OCI-LY1 (cell line): Measurements from ENCODE around the gene CD300C.

ENCODE experiments used
- H2AFZ ChIP-seq: fragments of 200-600 bp; sonication (generic), shearing (Covaris generic); 2 replicates; pipeline ENCODE4 v1.6.0; 2014; ENCODE audit warnings: antibody characterized with exemption, mild to moderate bottlenecking, low read length
- H3F3A ChIP-seq: fragments of 200-600 bp; sonication (generic), shearing (Covaris generic); 2 replicates; pipeline ENCODE4 v1.6.0; 2014; ENCODE audit warnings: mild to moderate bottlenecking, antibody characterized with exemption, low read length, moderate library complexity; ENCODE audit not compliant: insufficient read depth
- H3K27ac ChIP-seq: fragments of 200-600 bp; sonication (generic); 2 replicates; pipeline ENCODE4 v1.5.1; 2014; ENCODE audit warnings: low read length, mixed run types, mild to moderate bottlenecking, low read depth; ENCODE audit not compliant: poor library complexity, severe bottlenecking
- H3K27me3 ChIP-seq: fragments of 200-600 bp; sonication (generic); 2 replicates; pipeline ENCODE4 v1.6.0; 2014; ENCODE audit warnings: antibody characterized with exemption, mild to moderate bottlenecking, low read length, moderate library complexity; ENCODE audit not compliant: insufficient read depth
- H3K36me3 ChIP-seq: fragments of 200-600 bp; sonication (generic); 2 replicates; pipeline ENCODE4 v1.6.1; 2014; ENCODE audit warnings: mild to moderate bottlenecking, antibody characterized with exemption, low read length, moderate library complexity, mixed read lengths; ENCODE audit not compliant: insufficient read depth
- H3K4me1 ChIP-seq: fragments of 200-600 bp; sonication (generic); 2 replicates; pipeline ENCODE4 v1.5.1; 2014; ENCODE audit warnings: mild to moderate bottlenecking, low read length, moderate library complexity; ENCODE audit not compliant: insufficient read depth, severe bottlenecking
- H3K4me2 ChIP-seq: fragments of 200-600 bp; sonication (generic), shearing (Covaris generic); 2 replicates; pipeline ENCODE4 v1.6.1; 2014; ENCODE audit warnings: low read length
- H3K4me3 ChIP-seq: fragments of 200-600 bp; sonication (generic); 2 replicates; pipeline ENCODE4 v1.5.1; 2014; ENCODE audit warnings: low read length, low read depth, mild to moderate bottlenecking, mixed read lengths; ENCODE audit not compliant: poor library complexity, severe bottlenecking
- H3K79me2 ChIP-seq: fragments of 200-600 bp; shearing (Covaris generic); 2 replicates; pipeline ENCODE4 v1.6.1; 2016; ENCODE audit warnings: mixed run types, low read length, mixed read lengths; ENCODE audit not compliant: insufficient read depth
- H3K9ac ChIP-seq: fragments of 200-600 bp; sonication (generic), shearing (Covaris generic); 2 replicates; pipeline ENCODE4 v1.6.1; 2014; ENCODE audit warnings: mild to moderate bottlenecking, low read length, mixed read lengths
- H3K9me2 ChIP-seq: fragments of 200-600 bp; sonication (generic), shearing (Covaris generic); 2 replicates; pipeline ENCODE4 v1.6.1; 2014; ENCODE audit warnings: low read depth, mild to moderate bottlenecking, low read length, mixed read lengths
- H3K9me3 ChIP-seq: fragments of 200-600 bp; shearing (Covaris generic); 2 replicates; pipeline ENCODE4 v1.6.1; 2014; ENCODE audit warnings: low read length, mixed read lengths
- H4K20me1 ChIP-seq: fragments of 200-600 bp; sonication (generic), shearing (Covaris generic); 2 replicates; pipeline ENCODE4 v1.6.0; 2016; ENCODE audit warnings: mild to moderate bottlenecking, low read length; ENCODE audit not compliant: insufficient read depth
- CTCF ChIP-seq: fragments of 200-600 bp; sonication (generic), shearing (Covaris generic); IDR thresholded peaks from 2 replicates; pipeline ENCODE4 v1.5.1; 2017; ENCODE audit warnings: mild to moderate bottlenecking, antibody characterized with exemption, low read length, moderate library complexity, mixed read lengths
- EZH2 ChIP-seq: fragments of 200-600 bp; sonication (generic), shearing (Covaris generic); IDR thresholded peaks from 2 replicates; pipeline ENCODE4 v1.8.0; 2017; ENCODE audit warnings: borderline replicate concordance, mixed run types, mild to moderate bottlenecking, antibody characterized with exemption, low read length, moderate library complexity, mixed read lengths

CD300C gene

DNA sequence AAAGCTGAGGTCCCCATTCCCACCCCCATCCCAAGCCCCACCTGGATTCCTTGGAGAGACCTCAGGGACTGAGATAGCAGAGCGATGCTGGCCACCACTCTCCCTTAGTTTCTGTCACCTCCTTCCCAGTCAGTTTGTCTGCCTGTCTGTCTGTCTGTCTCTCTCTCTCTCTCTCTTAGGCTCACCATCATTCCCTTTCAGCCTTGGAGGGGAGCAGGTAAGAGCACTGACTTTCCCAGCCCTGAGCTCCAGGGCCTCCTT lies 20.5 kb downstream of the CD300C start:
- Histone ChIP-seq H3K4me2 (no peak overlapping the region), H3K27me3 (no peaks in the 10 kb centered on the region), H3K27ac (no peak overlapping the region)

DNA sequence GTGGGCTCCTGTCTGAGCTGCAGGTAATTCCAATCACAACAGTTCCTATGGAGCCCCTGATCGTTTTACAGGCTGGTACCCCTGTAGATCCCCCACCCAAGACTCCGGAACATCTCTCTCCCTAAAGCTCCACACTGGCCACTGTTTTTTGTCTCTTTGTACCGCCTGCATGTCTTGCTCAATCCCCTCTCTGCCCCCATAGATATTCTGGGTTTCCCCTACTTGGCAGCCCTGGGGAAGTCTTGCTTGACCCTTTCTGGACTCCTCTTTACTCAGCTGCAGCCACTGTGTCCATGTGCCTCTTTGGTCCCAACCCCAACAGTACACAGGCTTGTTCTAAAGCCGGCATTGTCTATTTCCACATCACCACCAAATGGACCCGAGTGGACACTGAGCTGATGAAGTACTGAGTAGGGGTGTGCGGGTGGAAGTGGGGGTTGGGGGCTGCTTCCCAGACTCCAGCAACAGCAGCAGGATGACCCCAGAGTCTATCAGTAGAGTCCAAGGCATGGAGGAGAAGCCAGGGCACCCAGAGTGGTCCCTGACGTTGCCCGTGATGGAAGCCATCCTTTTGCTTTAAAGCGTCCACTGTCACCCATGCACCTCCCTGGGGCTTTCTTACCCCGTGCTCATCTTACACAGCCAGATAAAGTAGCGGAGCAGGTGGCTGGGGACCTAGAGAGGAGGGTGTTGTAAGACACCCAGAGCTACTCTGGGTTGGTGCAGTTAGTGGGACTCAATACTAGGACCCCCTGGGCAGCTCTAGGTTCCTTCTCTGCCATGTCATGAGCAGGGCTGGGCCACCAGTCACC lies 21.1 kb downstream of the CD300C start:
- H3K27ac ChIP-seq, result no peak overlapping the region
- no peak overlapping the region for H2AFZ ChIP-seq
- TF ChIP-seq EZH2 (no peak), CTCF (no peak)

More for the DNA sequence above, 20.5 kb downstream of the CD300C start:
- no peak overlapping the region for H3K9ac ChIP-seq
- no peaks in the 10 kb centered on the region for H3K9me3 ChIP-seq
- TF ChIP-seq CTCF (no peak), EZH2 (no peak)
- no peaks in the 10 kb centered on the region for H4K20me1 ChIP-seq
- H3K4me3 ChIP-seq, result no peak overlapping the region
- no peaks in the 10 kb centered on the region for H3K4me1 ChIP-seq
- H2AFZ ChIP-seq, result no peak overlapping the region
- no peaks in the 10 kb centered on the region for H3K36me3 ChIP-seq
- H3K9me2 ChIP-seq, result no peaks in the 10 kb centered on the region
- no peaks in the 10 kb centered on the region for H3K79me2 ChIP-seq
- no peaks in the 10 kb centered on the region for H3F3A ChIP-seq

GRCh38 chr17:74523308-74523707 lies 22.6 kb downstream of the CD300C start:
- H3K9me3 ChIP-seq, result no peaks in the 10 kb centered on the region
- H4K20me1 ChIP-seq, result no peaks in the 10 kb centered on the region
- no peak overlapping the region for H3K4me3 ChIP-seq
- H2AFZ ChIP-seq, result no peak overlapping the region
- H3K79me2 ChIP-seq, result no peaks in the 10 kb centered on the region
- no peaks in the 10 kb centered on the region for H3K9me2 ChIP-seq
- no peak for TF ChIP-seq EZH2
- no peak for TF ChIP-seq CTCF
- no peaks in the 10 kb centered on the region for H3K27me3 ChIP-seq
- no peaks in the 10 kb centered on the region for H3K4me1 ChIP-seq
- H3K27ac ChIP-seq, result no peak overlapping the region
- H3K9ac ChIP-seq, result no peak overlapping the region
- H3K4me2 ChIP-seq, result no peak overlapping the region
- no peaks in the 10 kb centered on the region for H3F3A ChIP-seq
- no peaks in the 10 kb centered on the region for H3K36me3 ChIP-seq

More for the DNA sequence above, 21.1 kb downstream of the CD300C start:
- Histone ChIP-seq H3K27me3 (no peaks in the 10 kb centered on the region), H3K9me2 (no peaks in the 10 kb centered on the region), H3K4me1 (no peaks in the 10 kb centered on the region), H3K79me2 (no peaks in the 10 kb centered on the region), H4K20me1 (no peaks in the 10 kb centered on the region), H3K9ac (no peak overlapping the region), H3F3A (no peaks in the 10 kb centered on the region), H3K36me3 (no peaks in the 10 kb centered on the region), H3K9me3 (no peaks in the 10 kb centered on the region), H3K4me2 (no peak overlapping the region), H3K4me3 (no peak overlapping the region)
